ENCODE measurements around the gene DNAJC5G. TPM values are rescaled to one million over a fixed set of nuclear protein-coding genes. Genes with fewer than 3 reads are reported as not detected.

Gene DNAJC5G
- total RNA-seq, 4 donors from 2014 or later, result not detected

DNA sequence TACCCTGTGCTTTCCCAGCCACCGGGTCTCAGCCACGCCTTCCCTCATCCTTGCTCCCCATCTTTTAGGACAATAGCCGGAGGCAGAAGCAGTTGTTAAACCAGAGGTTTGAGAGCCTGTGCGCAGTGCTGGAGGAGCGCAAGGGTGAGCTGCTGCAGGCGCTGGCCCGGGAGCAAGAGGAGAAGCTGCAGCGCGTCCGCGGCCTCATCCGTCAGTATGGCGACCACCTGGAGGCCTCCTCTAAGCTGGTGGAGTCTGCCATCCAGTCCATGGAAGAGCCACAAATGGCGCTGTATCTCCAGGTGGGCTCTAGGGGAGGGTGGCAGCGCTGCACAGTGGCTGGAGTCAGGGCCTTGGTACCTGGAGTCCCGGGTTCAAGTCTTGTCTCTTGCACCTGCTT is 30.3 kb downstream of the DNAJC5G start:
- DNase-seq (ENCODE audit: low spot score in 2 of 2), result no peak
- intact Hi-C loops (cut with DNase I; ENCODE audit: low total_unique reads), result no loop called here
- WGBS, 2 donors, result 85 to 90% methylated on average over 16 of the region's 16 CpGs
- TF ChIP-seq POLR2A (IDR thresholded peaks at IDR 0.05), result no peak
- TF ChIP-seq, protein P1, sequence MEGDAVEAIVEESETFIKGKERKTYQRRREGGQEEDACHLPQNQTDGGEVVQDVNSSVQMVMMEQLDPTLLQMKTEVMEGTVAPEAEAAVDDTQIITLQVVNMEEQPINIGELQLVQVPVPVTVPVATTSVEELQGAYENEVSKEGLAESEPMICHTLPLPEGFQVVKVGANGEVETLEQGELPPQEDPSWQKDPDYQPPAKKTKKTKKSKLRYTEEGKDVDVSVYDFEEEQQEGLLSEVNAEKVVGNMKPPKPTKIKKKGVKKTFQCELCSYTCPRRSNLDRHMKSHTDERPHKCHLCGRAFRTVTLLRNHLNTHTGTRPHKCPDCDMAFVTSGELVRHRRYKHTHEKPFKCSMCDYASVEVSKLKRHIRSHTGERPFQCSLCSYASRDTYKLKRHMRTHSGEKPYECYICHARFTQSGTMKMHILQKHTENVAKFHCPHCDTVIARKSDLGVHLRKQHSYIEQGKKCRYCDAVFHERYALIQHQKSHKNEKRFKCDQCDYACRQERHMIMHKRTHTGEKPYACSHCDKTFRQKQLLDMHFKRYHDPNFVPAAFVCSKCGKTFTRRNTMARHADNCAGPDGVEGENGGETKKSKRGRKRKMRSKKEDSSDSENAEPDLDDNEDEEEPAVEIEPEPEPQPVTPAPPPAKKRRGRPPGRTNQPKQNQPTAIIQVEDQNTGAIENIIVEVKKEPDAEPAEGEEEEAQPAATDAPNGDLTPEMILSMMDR (IDR thresholded peaks at IDR 0.05), result no peak
- H3K4me3 ChIP-seq (ENCODE audit: low read depth, poor library complexity, severe bottlenecking), result no peak overlapping the region

DNA sequence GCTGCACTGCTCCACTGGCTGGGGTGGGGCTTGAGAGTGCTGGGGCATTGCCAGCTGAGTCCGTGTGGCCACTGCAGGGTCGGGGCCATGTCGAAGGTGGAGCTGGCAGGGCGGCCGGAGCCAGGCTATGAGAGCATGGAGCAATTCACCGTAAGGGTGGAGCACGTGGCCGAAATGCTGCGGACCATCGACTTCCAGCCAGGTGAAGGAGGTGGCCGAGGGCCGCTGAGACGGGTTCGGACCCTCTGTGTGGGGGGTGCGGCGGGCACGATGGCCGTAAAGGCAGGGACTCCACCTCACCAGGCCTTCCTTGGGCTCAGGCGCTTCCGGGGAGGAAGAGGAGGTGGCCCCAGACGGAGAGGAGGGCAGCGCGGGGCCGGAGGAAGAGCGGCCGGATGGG is 30.9 kb downstream of the DNAJC5G start:
- DNase-seq (ENCODE audit: low spot score in 2 of 2), result no peak
- TF ChIP-seq, protein P1 (IDR thresholded peaks at IDR 0.05), result no peak
- no peak for TF ChIP-seq POLR2A (IDR thresholded peaks at IDR 0.05)
- WGBS, 2 donors, result 35 to 36% methylated on average over 26 of the region's 26 CpGs
- intact Hi-C loops (cut with DNase I; ENCODE audit: low total_unique reads), result no loop called here
- H3K4me3 ChIP-seq (ENCODE audit: low read depth, poor library complexity, severe bottlenecking), result no peak overlapping the region

DNA sequence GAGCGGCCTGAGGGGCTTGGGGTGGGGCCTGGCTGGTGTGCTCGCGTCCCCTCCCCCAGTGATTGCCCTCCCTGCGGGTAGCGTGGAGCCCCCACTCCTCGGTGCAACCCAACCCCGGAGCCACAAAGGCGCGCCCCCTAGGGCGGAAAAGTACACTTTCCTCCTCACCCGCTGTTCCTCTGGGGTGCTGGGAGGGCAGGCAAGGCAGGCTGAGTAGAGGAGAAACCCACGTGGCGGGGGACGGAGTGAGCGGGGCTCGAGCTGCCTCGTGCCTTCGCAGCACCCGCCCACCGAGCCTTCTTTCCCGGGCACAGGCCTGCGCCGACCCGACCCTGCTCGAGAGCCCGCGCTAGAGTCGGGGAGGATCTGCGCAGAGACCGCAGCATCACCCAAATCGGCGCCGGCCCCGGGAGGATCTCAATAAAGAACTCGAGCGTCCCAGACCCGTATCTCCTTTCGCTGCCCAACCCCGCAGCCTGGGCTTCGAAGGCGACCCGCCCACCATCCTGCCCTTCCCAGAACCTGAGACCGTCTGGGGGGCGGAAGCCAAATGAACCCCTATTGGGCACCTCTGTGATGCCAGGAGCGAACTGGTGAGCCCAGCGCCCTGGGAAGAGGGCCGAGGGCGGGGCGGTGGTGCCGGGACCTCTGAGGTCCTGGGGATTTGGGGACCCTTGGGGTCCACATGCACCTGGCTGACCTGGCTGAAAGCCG is 31.5 kb downstream of the DNAJC5G start:
- 5 to 6% methylated on average over 21 to 39 of the region's 51 CpGs for WGBS, 2 donors
- TF ChIP-seq POLR2A (IDR thresholded peaks at IDR 0.05), result no peak
- TF ChIP-seq, protein P1 (IDR thresholded peaks at IDR 0.05), result no peak
- no peak for DNase-seq (ENCODE audit: low spot score in 2 of 2)
- no peak overlapping the region for H3K4me3 ChIP-seq (ENCODE audit: low read depth, poor library complexity, severe bottlenecking)
- intact Hi-C loops (cut with DNase I; ENCODE audit: low total_unique reads), result no loop called here

DNA sequence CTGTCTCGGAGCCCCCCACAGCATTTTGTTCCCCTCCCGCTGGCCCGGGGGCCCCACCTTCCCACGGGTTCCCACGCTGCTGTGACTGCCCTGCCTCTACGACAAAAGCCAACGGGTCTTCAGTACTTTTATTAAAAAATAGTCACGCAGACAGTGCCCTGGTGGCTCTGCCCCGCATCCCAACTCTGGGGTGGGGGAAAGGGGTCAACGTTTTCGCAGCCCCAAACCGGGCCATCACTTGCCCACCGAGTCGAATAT is 32.0 kb downstream of the DNAJC5G start:
- H3K4me3 ChIP-seq (ENCODE audit: low read depth, poor library complexity, severe bottlenecking), result no peak overlapping the region
- intact Hi-C loops (cut with DNase I; ENCODE audit: low total_unique reads), result no loop called here
- no peak for TF ChIP-seq POLR2A (IDR thresholded peaks at IDR 0.05)
- TF ChIP-seq, protein P1 (IDR thresholded peaks at IDR 0.05), result no peak
- WGBS, 2 donors, result 8 to 20% methylated on average over 10 to 13 of the region's 14 CpGs
- DNase-seq (ENCODE audit: low spot score in 2 of 2), result no peak

DNA sequence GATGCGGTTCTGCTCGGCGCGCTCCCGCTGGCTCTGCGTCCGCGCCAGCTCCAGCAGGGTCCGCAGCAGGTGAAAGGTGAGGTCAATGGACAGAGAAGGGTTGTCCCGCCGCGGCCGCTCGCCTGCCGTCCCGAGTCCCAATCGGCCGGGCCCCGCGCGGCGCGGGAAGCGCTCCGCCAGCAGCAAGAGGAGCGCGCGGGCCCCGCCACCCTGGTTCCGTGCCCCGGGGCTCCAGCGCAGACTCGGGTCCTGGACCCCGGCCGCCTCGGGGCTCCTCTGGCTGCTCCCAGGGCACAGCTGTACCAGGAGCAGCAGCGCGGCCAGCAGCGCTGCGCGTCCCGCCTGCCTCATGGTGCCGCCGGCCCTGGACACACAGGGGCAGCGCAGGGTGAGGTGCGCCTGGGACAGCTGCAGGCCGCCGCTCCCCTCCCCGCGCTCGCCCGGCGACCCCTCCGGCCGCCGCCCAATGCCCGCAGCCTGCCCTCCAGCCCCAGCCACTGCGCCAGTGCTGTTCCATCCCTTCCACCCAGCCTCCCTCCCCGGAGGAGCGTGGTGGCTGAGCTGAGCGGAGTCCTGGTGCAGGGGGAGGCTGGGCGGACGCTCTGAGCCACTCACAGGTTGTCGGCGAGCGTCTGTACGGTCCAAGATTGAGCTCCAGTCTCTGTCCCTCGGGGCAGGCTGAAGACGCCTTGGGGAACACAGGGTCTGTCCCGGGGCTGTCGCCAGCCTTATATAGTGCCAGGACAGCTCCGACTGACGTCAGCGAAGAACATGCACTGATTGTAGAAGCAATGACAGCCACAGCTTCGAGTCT is 32.5 kb downstream of the DNAJC5G start:
- intact Hi-C loops (cut with DNase I; ENCODE audit: low total_unique reads), result no loop called here
- H3K4me3 ChIP-seq (ENCODE audit: low read depth, poor library complexity, severe bottlenecking), result no peak overlapping the region
- TF ChIP-seq, protein P1 (IDR thresholded peaks at IDR 0.05), result no peak
- no peak for TF ChIP-seq POLR2A (IDR thresholded peaks at IDR 0.05)
- DNase-seq (ENCODE audit: low spot score in 2 of 2), result no peak
- 12 to 17% methylated on average over 43 to 46 of the region's 75 CpGs for WGBS, 2 donors
